KMS-11 (cell line): Measurements from ENCODE around the gene RIPPLY1.

Experiments
- H2AFZ ChIP-seq: fragments of 200-600 bp; sonication (generic); 2 replicates; pipeline ENCODE4 v1.6.1; 2016; ENCODE audit warnings: antibody characterized with exemption, mixed run types, low read depth
- H3K27ac ChIP-seq: fragments of 200-600 bp; sonication (generic); 2 replicates; pipeline ENCODE4 v1.6.1; 2016; ENCODE audit warnings: mild to moderate bottlenecking, mixed run types
- H3K27me3 ChIP-seq: fragments of 200-600 bp; sonication (generic); 2 replicates; pipeline ENCODE4 v1.6.1; 2017; ENCODE audit warnings: mild to moderate bottlenecking, low read depth, mixed run types, moderate library complexity; ENCODE audit not compliant: insufficient read depth
- H3K36me3 ChIP-seq: fragments of 200-600 bp; sonication (generic); 2 replicates; pipeline ENCODE4 v1.6.1; 2017; ENCODE audit warnings: mild to moderate bottlenecking, mixed run types; ENCODE audit not compliant: insufficient read depth
- H3K4me1 ChIP-seq: fragments of 200-600 bp; sonication (generic); 2 replicates; pipeline ENCODE4 v1.6.1; 2016; ENCODE audit warnings: mild to moderate bottlenecking, low read depth, mixed run types; ENCODE audit not compliant: poor library complexity, severe bottlenecking
- H3K4me2 ChIP-seq: fragments of 200-600 bp; sonication (generic); 2 replicates; pipeline ENCODE4 v1.7.0; 2016; ENCODE audit warnings: mild to moderate bottlenecking, mixed run types
- H3K4me3 ChIP-seq: fragments of 200-600 bp; sonication (generic); IDR thresholded peaks from 2 replicates; pipeline ENCODE4 v1.6.1; 2017; ENCODE audit warnings: low read depth, low read length, mixed read lengths; ENCODE audit not compliant: insufficient read depth
- H3K79me2 ChIP-seq: fragments of 200-600 bp; sonication (generic); 2 replicates; pipeline ENCODE4 v1.6.1; 2016; ENCODE audit warnings: low read depth, mixed run types; ENCODE audit not compliant: insufficient read depth
- H3K9ac ChIP-seq: fragments of 200-600 bp; sonication (generic); 2 replicates; pipeline ENCODE4 v1.6.1; 2016; ENCODE audit warnings: mild to moderate bottlenecking, mixed run types
- H4K20me1 ChIP-seq: fragments of 200-600 bp; sonication (generic); 2 replicates; pipeline ENCODE4 v1.6.1; 2016; ENCODE audit warnings: mild to moderate bottlenecking, mixed run types; ENCODE audit not compliant: insufficient read depth
- TF ChIP-seq, protein P1 (sequence below): fragments of 200-600 bp; sonication (generic); conservative IDR thresholded peaks from 2 replicates; pipeline ENCODE4 v1.6.1; 2017; ENCODE audit warnings: low read depth, mild to moderate bottlenecking, antibody characterized with exemption, low read length, moderate library complexity, mixed read lengths

The RIPPLY1 gene

DNA sequence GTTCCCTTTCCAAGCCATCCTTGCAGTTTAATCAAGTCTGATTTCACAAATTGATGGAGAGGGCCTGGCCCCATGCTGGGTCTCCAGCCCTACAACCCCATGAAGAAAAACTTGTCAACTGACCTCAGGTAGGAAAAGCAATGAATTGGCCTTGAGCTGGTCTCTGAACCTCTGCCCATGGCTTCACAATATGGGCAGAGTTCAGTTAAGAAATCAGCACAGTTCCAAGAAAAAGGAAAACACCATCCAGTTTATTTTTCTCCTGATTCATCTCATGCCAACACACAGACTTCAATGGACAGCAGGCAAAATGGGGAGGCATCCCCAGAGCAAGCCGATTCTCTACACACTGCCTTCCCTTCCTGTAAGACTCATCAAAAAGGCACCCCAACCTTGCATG, 3.3 kb downstream of the RIPPLY1 start:
- Histone ChIP-seq H4K20me1 (no peaks in the 10 kb centered on the region), H3K27me3 (no peaks in the 10 kb centered on the region), H3K79me2 (no peaks in the 10 kb centered on the region), H3K4me2 (no peak overlapping the region), H3K27ac (no peak overlapping the region), H3K9ac (no peak overlapping the region), H3K36me3 (no peaks in the 10 kb centered on the region), H3K4me3 (no peak overlapping the region), H2AFZ (no peak overlapping the region), H3K4me1 (no peaks in the 10 kb centered on the region)
- TF ChIP-seq, protein P1, sequence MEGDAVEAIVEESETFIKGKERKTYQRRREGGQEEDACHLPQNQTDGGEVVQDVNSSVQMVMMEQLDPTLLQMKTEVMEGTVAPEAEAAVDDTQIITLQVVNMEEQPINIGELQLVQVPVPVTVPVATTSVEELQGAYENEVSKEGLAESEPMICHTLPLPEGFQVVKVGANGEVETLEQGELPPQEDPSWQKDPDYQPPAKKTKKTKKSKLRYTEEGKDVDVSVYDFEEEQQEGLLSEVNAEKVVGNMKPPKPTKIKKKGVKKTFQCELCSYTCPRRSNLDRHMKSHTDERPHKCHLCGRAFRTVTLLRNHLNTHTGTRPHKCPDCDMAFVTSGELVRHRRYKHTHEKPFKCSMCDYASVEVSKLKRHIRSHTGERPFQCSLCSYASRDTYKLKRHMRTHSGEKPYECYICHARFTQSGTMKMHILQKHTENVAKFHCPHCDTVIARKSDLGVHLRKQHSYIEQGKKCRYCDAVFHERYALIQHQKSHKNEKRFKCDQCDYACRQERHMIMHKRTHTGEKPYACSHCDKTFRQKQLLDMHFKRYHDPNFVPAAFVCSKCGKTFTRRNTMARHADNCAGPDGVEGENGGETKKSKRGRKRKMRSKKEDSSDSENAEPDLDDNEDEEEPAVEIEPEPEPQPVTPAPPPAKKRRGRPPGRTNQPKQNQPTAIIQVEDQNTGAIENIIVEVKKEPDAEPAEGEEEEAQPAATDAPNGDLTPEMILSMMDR: no peak

DNA sequence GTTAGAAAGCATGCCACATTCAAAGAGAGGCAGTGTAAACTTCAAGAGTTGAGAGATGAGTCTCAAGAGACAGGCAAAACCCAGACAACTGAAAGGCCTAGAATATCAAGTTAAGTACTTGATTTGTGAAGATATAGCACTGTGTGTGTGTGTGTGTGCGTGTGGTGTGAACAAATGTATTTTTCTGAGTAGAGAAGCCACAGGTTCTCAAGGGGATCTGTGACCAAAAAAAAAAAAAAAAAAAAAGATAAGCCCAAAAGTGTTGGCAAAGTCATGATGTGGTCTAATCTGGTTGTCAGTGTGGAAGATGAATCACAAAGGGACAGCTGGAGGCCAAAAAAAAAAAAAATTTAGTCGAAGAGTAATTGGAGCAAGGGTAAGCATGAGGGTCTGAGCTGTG, 3.9 kb downstream of the RIPPLY1 start:
- TF ChIP-seq, protein P1: no peak
- no peaks in the 10 kb centered on the region for H3K27me3 ChIP-seq
- H3K79me2 ChIP-seq: no peaks in the 10 kb centered on the region
- H4K20me1 ChIP-seq: no peaks in the 10 kb centered on the region
- no peaks in the 10 kb centered on the region for H3K4me1 ChIP-seq
- H2AFZ ChIP-seq: no peak overlapping the region
- no peak overlapping the region for H3K9ac ChIP-seq
- no peak overlapping the region for H3K4me2 ChIP-seq
- H3K36me3 ChIP-seq: no peaks in the 10 kb centered on the region
- H3K27ac ChIP-seq: no peak overlapping the region
- no peak overlapping the region for H3K4me3 ChIP-seq

DNA sequence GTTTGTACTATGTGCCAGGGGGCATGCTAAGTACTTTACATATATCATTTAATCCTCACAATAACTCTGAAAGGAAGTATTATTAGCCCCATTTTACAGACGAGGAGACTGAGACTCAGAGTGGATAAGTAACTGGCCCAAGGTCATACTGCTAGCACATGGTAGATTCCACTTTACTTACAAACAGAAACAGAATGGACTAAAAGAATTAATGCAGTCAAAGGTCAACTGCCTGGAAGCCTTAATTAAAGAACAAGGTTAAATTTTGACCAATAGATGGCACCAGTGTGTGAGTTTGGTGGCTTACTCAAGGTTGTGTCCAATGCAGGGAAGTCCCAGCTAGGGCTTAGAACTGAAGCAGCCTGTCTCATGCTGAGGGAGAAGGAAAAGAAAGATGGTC, 4.7 kb downstream of the RIPPLY1 start:
- Histone ChIP-seq H4K20me1 (no peaks in the 10 kb centered on the region), H3K36me3 (no peaks in the 10 kb centered on the region), H3K9ac (no peak overlapping the region), H3K4me2 (no peak overlapping the region), H3K27me3 (no peaks in the 10 kb centered on the region), H2AFZ (peak overlapping the region; percentile 3; the same call in 1 of the 2 replicates), H3K4me3 (no peak overlapping the region), H3K4me1 (no peaks in the 10 kb centered on the region), H3K79me2 (no peaks in the 10 kb centered on the region), H3K27ac (no peak overlapping the region)
- TF ChIP-seq, protein P1: peak; percentile 62

DNA sequence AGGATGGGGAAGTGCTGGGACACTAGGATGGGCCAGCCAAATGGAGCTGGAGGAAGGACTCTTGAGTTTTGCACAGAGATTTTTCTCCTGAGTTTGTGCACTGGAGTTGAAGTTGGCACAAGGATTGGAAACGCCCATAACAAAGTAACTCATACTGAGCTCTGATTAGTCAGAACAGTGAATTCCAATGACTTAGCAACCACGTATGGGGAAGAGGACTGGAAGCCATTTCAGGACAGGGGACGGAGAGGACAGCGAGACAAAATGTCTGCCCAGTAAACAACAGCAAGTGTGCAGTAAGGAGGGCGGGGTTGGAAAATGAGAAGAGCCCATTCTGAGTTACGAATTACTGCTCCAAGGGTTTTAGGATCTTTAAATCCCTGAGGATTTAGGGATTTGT, 5.9 kb downstream of the RIPPLY1 start:
- no peak overlapping the region for H2AFZ ChIP-seq
- no peaks in the 10 kb centered on the region for H3K36me3 ChIP-seq
- no peaks in the 10 kb centered on the region for H3K79me2 ChIP-seq
- no peak overlapping the region for H3K4me3 ChIP-seq
- no peak overlapping the region for H3K9ac ChIP-seq
- H3K27me3 ChIP-seq: no peaks in the 10 kb centered on the region
- H3K27ac ChIP-seq: no peak overlapping the region
- TF ChIP-seq, protein P1: no peak
- H4K20me1 ChIP-seq: no peaks in the 10 kb centered on the region
- H3K4me1 ChIP-seq: no peaks in the 10 kb centered on the region
- H3K4me2 ChIP-seq: no peak overlapping the region

DNA sequence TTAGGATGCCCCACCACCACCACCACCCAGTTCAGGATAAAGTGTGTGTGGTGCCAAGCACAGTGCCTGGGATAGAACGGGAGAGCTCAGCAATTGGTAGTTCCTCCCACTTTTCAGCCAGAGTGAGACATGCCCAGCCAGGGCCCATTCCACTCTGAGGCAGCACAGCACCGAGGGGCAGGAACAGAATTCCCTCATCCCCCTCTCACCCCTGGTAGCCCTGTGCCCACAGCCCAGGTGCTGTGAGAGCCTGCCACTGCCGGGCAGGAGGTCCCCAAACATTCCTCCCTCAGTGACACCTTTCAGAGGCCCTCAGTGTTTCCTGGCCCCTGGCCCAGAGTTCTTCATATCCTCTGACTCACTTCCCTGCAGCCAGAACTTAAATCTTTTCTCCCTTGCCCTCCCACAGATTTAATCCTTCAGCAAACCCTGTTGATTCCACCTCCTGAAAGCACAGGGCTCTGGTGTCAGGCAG, 8.1 kb downstream of the RIPPLY1 start:
- H3K4me1 ChIP-seq: no peaks in the 10 kb centered on the region
- no peaks in the 10 kb centered on the region for H4K20me1 ChIP-seq
- TF ChIP-seq, protein P1: no peak
- H3K36me3 ChIP-seq: no peaks in the 10 kb centered on the region
- 0 out of 2 replicates have a peak overlapping the region, but pooled peaks have one; percentile 34 for H2AFZ ChIP-seq
- H3K27me3 ChIP-seq: no peaks in the 10 kb centered on the region
- H3K9ac ChIP-seq: no peak overlapping the region
- H3K4me2 ChIP-seq: no peak overlapping the region
- no peaks in the 10 kb centered on the region for H3K79me2 ChIP-seq
- H3K4me3 ChIP-seq: no peak overlapping the region
- H3K27ac ChIP-seq: no peak overlapping the region
